Kidney (tissue), 14 donors: ENCODE measurements around the gene TIFAB. TPM values are rescaled to one million over a fixed set of nuclear protein-coding genes. Genes with fewer than 3 reads are reported as not detected.

Experiments used
- DNase-seq, 5 donors: peaks; one replicate each; pipeline ENCODE4 v3.0.0-alpha.2; 2013 to 2020
- FAIRE-seq: peaks from 2 replicates; lab custom pipeline; 2012; peaks lifted over from hg19 to GRCh38; lab: Jason Lieb, UNC
- H3K27ac ChIP-seq, 2 donors: one replicate each; pipeline ENCODE4 v1.7.0; 2013; ENCODE audit warnings: low read depth in 2 of 2, low read length in 2 of 2, inconsistent platforms in 1 of 2
- H3K27me3 ChIP-seq: one replicate; pipeline ENCODE4 v1.7.1; 2013; ENCODE audit warnings: low read length, inconsistent platforms; ENCODE audit not compliant: control insufficient read depth, insufficient read depth
- H3K36me3 ChIP-seq, 3 donors: one replicate each; pipeline versions ENCODE4 v1.7.0 to v1.7.1; 2013; ENCODE audit warnings: low read length in 3 of 3, control low read depth in 1 of 3, inconsistent platforms in 1 of 3; ENCODE audit not compliant: insufficient read depth in 3 of 3, control insufficient read depth in 2 of 3
- H3K4me1 ChIP-seq, 3 donors: one replicate each; pipeline versions ENCODE4 v1.7.0 to v1.7.1; 2013; ENCODE audit warnings: low read length in 3 of 3, inconsistent platforms in 1 of 3, low read depth in 1 of 3; ENCODE audit not compliant: control insufficient read depth in 2 of 3, insufficient read depth in 2 of 3
- H3K4me3 ChIP-seq, 3 donors: one replicate each; pipeline versions ENCODE4 v1.7.0 to v1.8.1; 2013; ENCODE audit warnings: low read length in 3 of 3, control low read depth in 1 of 3, inconsistent platforms in 1 of 3
- H3K9ac ChIP-seq, 3 donors: one replicate each; pipeline versions ENCODE4 v1.7.0 to v1.7.1; 2013; ENCODE audit warnings: low read length in 3 of 3, control low read depth in 1 of 3, inconsistent platforms in 1 of 3
- H3K9me3 ChIP-seq, 3 donors: one replicate each; pipeline versions ENCODE4 v1.7.0 to v1.7.1; 2013; ENCODE audit warnings: low read length in 3 of 3, control low read depth in 1 of 3, inconsistent platforms in 1 of 3; ENCODE audit not compliant: control insufficient read depth in 2 of 3, insufficient read depth in 1 of 3
- CTCF ChIP-seq: IDR thresholded peaks from 3 replicates; pipeline ENCODE4 v1.5.1; 2012; ENCODE audit warnings: mild to moderate bottlenecking, moderate library complexity, borderline replicate concordance; ENCODE audit not compliant: insufficient read depth; ENCODE audit errors: extremely low read depth
- intact Hi-C: fragments of 100-400 bp; cut with DNase I; formaldehyde crosslinking; loops from one replicate; pipeline ENCODE4 v1.11.1; 2022
- polyA plus RNA-seq: library from polyadenylated mRNA; stranded (reverse); fragments of 350-450 nt; fragmentation: Illumina TruSeq; extraction: RNeasy Lipid Tissue Mini Kit (QIAGEN cat#74804); gene quantifications from one replicate; pipeline ENCODE4 v1.2.3, GENCODE V29; 2014; ENCODE audit warnings: low read depth, low replicate concordance; ENCODE audit not compliant: insufficient read depth
- total RNA-seq: library from RNA; stranded (reverse); fragmentation: NEBNext Ultra II Directional; extraction: Animal tissue kit (Norgen Biotek cat#: 25700); gene quantifications from one replicate; pipeline ENCODE4 v1.2.1, GENCODE V29; 2021
- donor health status: control.
- donor health status: control.
- donor health status: control.
- donor health status: control.
- donor health status: control.
- donor health status: DM: yes; HTN: yes; CAD: no.
- donor health status: Normal renal cell carcinoma (clear cell type).

Gene TIFAB
- total and polyA plus RNA-seq, 2 donors from 2014 or later, result 0.13 TPM; not detected in 1

- intact Hi-C loops, result no loop called here
- H3K27ac ChIP-seq, result no peak overlapping the region
Measured at GRCh38 chr5:135434591-135435466, 17.3 kb downstream of the TIFAB start.

GRCh38 chr5:135433681-135434426 is 18.3 kb downstream of the TIFAB start:
- FAIRE-seq (no peak), DNase-seq (no peak)
- H3K4me1 ChIP-seq, result no peaks in the 10 kb centered on the region
- H3K4me3 ChIP-seq, result no peak overlapping the region
- peaks cover 0 to 2% (median 0%) of the 10 kb centered on the region in 3 donors for H3K9me3 ChIP-seq
- H3K27ac ChIP-seq, result no peak overlapping the region
- no peaks in the 10 kb centered on the region for H3K36me3 ChIP-seq
- intact Hi-C loops, result no loop called here
- no peak for TF ChIP-seq CTCF
- H3K9ac ChIP-seq, result no peak overlapping the region
- no peaks in the 10 kb centered on the region for H3K27me3 ChIP-seq

More at GRCh38 chr5:135434591-135435466, 17.3 kb downstream of the TIFAB start:
- DNase-seq (no peak), FAIRE-seq (no peak)
- Histone ChIP-seq H3K4me3 (no peak overlapping the region), H3K36me3 (no peaks in the 10 kb centered on the region), H3K9me3 (no peaks in the 10 kb centered on the region), H3K9ac (no peak overlapping the region), H3K4me1 (no peaks in the 10 kb centered on the region), H3K27me3 (no peaks in the 10 kb centered on the region)
- TF ChIP-seq CTCF, result no peak

- DNase-seq (no peak), FAIRE-seq (no peak)
- intact Hi-C loops, result no loop called here
- H3K9me3 ChIP-seq, result peaks cover 0 to 13% (median 0%) of the 10 kb centered on the region in 3 donors
- TF ChIP-seq CTCF, result no peak
- H3K4me3 ChIP-seq, result no peak overlapping the region
- H3K27me3 ChIP-seq, result no peaks in the 10 kb centered on the region
- no peak overlapping the region for H3K27ac ChIP-seq
- no peak overlapping the region for H3K9ac ChIP-seq
- no peaks in the 10 kb centered on the region for H3K36me3 ChIP-seq
- no peaks in the 10 kb centered on the region for H3K4me1 ChIP-seq
Measured at GRCh38 chr5:135432113-135432512, 20.0 kb downstream of the TIFAB start.
